CD4-positive, alpha-beta T cell treated with Interleukin-17A for 1 hour (primary cell): Measurements from ENCODE around the gene DCAF11.

Source experiments
- DNase-seq: peaks from one replicate; pipeline ENCODE4 v3.0.0-alpha.2; 2020

The DCAF11 gene

DNA sequence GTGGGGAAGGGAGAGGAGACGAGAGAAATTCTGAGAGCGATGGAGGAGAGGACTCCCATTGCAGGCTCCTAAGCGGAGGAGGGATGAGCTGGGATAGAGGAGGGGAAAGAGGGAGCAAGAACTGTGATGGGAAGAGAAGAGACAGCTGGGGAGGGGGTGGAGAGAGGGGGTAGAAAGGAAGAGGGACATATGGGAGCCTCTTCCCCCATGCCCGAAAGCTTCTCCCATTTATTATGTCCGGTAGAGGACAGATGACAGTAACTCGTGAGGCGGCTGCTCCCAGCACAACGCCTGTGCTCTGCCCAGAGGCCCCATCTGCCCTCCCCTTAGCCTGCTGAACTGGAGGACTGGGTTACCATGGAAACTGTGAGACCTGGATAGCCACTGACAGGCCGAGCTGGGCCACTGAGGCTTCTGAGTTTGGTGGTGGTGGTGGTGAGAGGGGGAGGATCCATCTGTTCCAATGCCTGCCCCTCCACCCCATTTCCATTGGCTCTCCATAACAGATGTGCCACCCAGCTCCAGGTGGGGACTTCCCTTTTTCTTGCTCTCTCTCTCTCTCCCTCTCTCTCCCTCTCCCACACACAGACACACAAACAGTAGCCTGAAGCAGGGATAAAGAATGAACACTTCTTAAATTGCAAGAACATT is 35.0 kb upstream of the DCAF11 start:
- DNase-seq = no peak

- DNase-seq = no peak
Measured at GRCh38 chr14:24080142-24080530, 34.4 kb upstream of the DCAF11 start.

DNA sequence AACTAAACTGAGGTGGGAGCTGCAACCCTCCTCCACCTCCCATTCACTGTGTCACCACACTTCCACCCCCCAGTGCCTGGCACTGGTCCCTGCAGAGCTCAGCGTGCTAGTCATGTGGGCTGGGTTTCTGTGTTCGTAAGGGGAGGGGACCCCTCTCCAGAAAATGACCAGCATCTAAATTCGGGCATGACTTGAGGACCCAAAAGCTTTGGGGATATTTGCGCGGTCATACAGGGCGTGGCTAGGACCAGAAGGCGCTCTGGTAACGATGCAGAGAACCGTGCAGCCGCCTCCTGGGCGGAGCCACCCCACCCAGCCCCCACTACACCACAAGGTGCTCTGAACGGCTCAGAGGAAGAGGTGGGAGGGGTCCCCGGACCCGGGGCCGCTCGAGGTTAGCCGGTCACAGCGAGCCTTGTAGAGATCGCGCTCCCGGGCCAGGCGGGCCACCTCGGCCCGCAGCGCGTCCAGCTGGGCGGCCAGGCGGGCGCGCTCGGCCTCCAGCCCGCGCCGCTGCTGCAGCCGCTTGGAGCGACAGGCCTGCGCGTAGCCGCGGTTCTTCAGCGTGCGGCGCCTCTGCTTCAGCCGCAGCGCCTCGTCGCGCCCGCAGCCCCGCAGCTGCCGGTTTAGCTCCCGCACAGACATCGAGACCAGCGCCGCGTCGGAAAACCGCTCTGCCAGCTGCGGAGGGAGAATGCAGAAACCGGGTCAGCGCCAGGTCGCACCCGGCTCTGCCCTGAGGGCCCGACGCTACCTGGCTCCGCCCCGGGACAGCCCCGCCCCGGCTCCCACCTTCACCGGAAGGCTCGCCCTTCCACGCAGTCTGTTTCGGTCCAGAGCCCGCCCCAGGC is 33.5 kb upstream of the DCAF11 start:
- DNase-seq = peak; percentile 71

DNA sequence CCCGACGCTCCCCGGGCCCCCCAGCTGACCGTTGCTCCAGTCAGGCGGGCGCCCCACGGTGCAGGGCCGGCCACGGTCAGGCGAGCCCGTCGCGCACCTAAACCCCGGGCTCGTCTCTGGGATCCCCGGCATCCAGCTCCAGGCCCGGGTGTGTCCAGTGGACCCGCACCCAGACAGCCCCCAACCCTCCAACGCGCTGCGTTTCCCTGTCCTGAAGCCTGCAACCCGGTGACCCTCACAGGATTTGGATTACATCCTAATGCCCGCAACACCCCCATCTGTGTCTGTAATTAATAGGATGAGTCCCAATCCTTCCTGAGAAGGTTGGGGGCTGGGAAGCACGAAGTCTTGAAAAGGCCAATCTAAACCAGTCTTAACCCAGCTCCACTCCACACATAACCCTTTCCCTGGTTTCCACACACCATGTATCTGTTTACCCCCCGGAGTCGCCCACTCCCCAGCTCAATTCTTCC is 32.8 kb upstream of the DCAF11 start:
- no peak for DNase-seq

GRCh38 chr14:24082411-24083080 is 32.0 kb upstream of the DCAF11 start:
- DNase-seq = no peak

- DNase-seq = no peak
Measured at GRCh38 chr14:24083462-24083861, 31.1 kb upstream of the DCAF11 start.

- DNase-seq = no peak
Measured at GRCh38 chr14:24084440-24084839, 30.1 kb upstream of the DCAF11 start.

GRCh38 chr14:24085215-24085614 is 29.4 kb upstream of the DCAF11 start:
- DNase-seq = no peak

DNA sequence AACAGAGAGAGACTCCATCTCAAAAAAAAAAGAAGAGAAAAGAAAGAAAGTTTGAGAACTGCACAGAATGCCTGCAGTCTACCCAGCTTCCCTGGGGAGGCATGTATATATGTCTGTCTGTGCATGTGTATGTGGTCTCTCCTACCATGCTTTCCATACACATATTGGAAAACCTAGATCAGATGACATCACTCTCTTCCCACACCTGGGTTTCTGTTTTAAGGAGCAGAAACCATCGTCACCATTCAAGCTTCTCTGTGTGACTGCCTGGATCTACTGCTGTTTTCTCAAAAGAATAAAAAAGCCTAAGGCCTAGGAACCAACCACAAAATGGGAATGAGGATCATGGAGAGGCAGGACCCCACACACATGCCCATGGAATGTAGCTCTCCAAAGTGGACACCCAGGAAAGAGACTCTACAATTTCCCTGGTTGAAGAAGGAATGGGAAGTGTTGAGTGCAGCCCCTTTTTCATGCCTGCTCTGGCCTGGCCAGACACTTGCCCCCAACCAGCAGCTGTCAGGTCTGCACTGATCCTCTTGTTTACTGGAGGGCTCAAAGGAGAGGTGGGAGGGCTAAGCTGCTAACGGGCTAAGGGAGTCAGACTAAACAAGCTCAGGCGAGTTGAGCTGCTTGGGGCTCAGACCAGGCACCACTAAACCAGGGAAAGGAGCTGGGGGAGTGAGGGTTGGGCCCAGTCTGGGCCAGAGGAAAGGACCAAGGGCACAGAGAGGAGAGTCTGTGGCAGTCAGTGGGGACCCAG is 28.2 kb upstream of the DCAF11 start:
- DNase-seq = no peak

- DNase-seq = no peak
Measured at GRCh38 chr14:24087004-24087403, 27.6 kb upstream of the DCAF11 start.

GRCh38 chr14:24088095-24088494 is 26.5 kb upstream of the DCAF11 start:
- DNase-seq = no peak

DNA sequence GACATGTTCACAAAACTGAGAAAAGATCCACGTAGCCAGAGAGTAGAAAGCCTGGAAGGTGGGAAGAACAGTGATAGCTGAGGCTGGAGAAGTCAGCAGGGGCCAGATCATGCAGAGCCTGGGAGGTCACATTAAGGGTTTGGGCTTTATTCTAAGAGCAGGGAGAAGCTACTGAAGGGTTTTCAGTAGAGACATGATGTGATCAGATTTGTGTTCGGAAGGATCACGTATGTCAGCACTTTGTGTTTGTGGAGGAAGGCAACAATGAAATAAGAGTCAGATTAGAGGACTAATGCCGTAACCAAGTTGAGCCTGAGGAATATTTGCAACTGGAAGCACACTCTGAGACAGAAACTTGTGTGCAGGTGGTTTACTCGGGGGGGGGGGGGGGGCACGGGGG is 24.7 kb upstream of the DCAF11 start:
- no peak for DNase-seq

DNA sequence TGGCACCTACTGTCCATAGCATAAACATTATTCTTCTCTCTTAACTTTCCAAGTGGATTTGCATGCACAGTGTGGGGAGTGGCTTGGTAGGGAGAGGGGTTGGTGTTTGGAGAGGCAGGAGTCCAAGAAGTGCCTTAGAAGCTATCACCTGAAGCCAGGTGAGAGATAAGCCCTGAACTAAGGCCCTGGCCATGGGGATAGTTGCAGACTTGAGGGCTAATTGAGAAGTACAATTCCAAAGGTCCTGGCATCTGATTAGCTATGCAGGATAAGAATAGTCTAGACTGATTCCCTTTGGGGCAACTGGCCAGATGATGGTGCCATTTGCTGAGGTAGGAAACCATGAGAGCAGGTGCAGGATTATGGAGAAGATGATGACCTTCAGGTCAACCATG is 22.5 kb upstream of the DCAF11 start:
- no peak for DNase-seq

GRCh38 chr14:24092505-24093206 is 21.9 kb upstream of the DCAF11 start:
- DNase-seq = no peak

GRCh38 chr14:24093207-24093900 is 21.2 kb upstream of the DCAF11 start:
- DNase-seq = no peak

GRCh38 chr14:24093901-24094840 is 20.4 kb upstream of the DCAF11 start, which contains the start of gene PCK2:
Gene PCK2 (plus strand): TSS chr14:24094311. CDS start chr14:24094406, 95 bp downstream.
- DNase-seq = peak; percentile 75

GRCh38 chr14:24094841-24095270 is 19.7 kb upstream of the DCAF11 start:
- no peak for DNase-seq

DNA sequence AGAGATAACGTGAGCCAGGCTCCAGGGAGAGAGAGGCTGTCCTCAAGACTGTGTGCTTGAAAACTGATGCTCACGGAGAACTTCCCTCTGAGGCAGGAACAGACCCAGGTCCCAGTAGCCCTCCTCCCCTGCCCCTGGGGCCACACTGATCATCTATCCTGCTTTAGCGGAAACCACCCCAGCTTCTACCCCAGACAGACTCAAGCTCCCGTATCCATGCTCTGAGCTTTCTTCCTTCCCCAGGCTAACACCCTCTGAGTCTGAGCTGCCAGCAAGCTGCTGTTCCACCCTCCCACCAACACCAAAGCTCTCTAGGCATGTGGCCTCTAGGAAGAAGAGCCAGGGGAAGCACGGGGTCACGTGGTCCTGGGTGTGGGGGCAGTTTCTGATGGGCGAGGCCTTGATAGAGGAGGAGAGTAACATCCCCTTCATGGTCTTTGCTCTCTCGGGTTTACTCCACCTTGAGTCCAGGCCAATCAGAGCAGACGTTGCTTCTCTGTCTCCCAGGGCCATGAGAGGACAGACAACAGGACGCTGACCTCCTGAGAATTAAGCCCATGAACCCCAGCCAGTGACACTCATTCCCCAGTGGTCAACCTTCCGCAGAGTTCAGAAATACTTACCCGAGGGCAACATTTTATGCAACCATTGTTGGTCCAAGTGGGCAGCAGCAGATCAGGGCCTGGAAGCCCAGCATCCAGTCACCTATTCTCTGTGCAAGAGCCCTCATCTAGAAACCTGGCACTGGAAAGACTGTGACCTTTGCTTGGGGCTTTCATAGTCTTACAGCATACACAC is 19.1 kb upstream of the DCAF11 start:
- peak; percentile 41 for DNase-seq

GRCh38 chr14:24096545-24097181 is 17.9 kb upstream of the DCAF11 start:
- DNase-seq = no peak
